IMR-90 (cell line): Measurements from ENCODE around the gene PEF1. TPM values are rescaled to one million over a fixed set of nuclear protein-coding genes. Genes with fewer than 3 reads are reported as not detected.

Source experiments
- ATAC-seq: fragments of 200-7000 bp; cut with Tn5 transposase; 2 replicates; pipeline ENCODE4 v1.9.1; 2020; ENCODE audit warnings: low read depth, mild to moderate bottlenecking, moderate library complexity
- BruUV-seq: library from RNA; stranded (reverse); fragments of 400-500 nt; replicated peaks from 2 replicates; lab custom pipeline; 2021; lab: Mats Ljungman, UMichigan
- CTCF ChIA-PET: fragments of 300-600 bp; formaldehyde crosslinking; extraction: SDS; loops from one replicate; lab custom pipeline; 2021; ENCODE audit warnings: antibody characterized with exemption; lab: Yijun Ruan, JAX
- POLR2A ChIA-PET: fragments of 300-600 bp; sonication (Branson Sonifier 250); formaldehyde crosslinking; loops from one replicate; lab custom pipeline; 2022; ENCODE audit warnings: antibody characterized with exemption; ENCODE audit not compliant: unreplicated experiment; lab: Charles Lee
- DNase-seq: peaks from one replicate; pipeline ENCODE4 v3.0.0; 2013
- H2AFZ ChIP-seq: replicated peaks from 2 replicates; pipeline ENCODE3; 2013; ENCODE audit warnings: low read length, mild to moderate bottlenecking; ENCODE audit not compliant: poor library complexity
- H2AK5ac ChIP-seq: 2 replicates; pipeline ENCODE4 v1.6.1; 2013; ENCODE audit warnings: low read depth, low read length, inconsistent platforms
- H2AK9ac ChIP-seq: replicated peaks from 2 replicates; pipeline ENCODE3; 2013; ENCODE audit warnings: mild to moderate bottlenecking, low read depth, low read length, moderate library complexity; ENCODE audit not compliant: poor library complexity
- H2BK120ac ChIP-seq: 2 replicates; pipeline ENCODE4 v1.6.1; 2013; ENCODE audit warnings: low read depth, low read length, inconsistent platforms
- H2BK15ac ChIP-seq: 3 replicates; pipeline ENCODE4 v1.6.1; 2013; ENCODE audit warnings: low read depth, low read length, inconsistent platforms
- H2BK20ac ChIP-seq: 2 replicates; pipeline ENCODE4 v1.6.1; 2013; ENCODE audit warnings: low read depth, mild to moderate bottlenecking, inconsistent platforms, low read length, moderate library complexity
- H2BK5ac ChIP-seq: 2 replicates; pipeline ENCODE4 v1.6.1; 2013; ENCODE audit warnings: mild to moderate bottlenecking, low read depth, low read length, inconsistent platforms; ENCODE audit not compliant: poor library complexity, severe bottlenecking
- H3K14ac ChIP-seq: replicated peaks from 2 replicates; pipeline ENCODE4 v1.6.1; 2013; ENCODE audit warnings: low read depth, low read length, inconsistent platforms
- H3K18ac ChIP-seq: 2 replicates; pipeline ENCODE4 v1.6.1; 2013; ENCODE audit warnings: low read depth, low read length, control low read depth
- H3K23ac ChIP-seq: 2 replicates; pipeline ENCODE4 v1.6.1; 2013; ENCODE audit warnings: low read depth, low read length, inconsistent platforms
- H3K27ac ChIP-seq: 2 replicates; pipeline ENCODE4 v1.5.1; 2013; ENCODE audit warnings: mild to moderate bottlenecking, control low read depth, low read length; ENCODE audit not compliant: insufficient read depth
- H3K27me3 ChIP-seq: 2 replicates; pipeline ENCODE4 v1.6.1; 2013; ENCODE audit warnings: low read length; ENCODE audit not compliant: control insufficient read depth, insufficient read depth
- H3K36me3 ChIP-seq: 2 replicates; pipeline ENCODE4 v1.6.1; 2013; ENCODE audit warnings: low read length, mixed read lengths; ENCODE audit not compliant: control insufficient read depth, insufficient read depth
- H3K4ac ChIP-seq: 2 replicates; pipeline ENCODE4 v1.6.1; 2013; ENCODE audit warnings: low read depth, low read length, inconsistent platforms
- H3K4me1 ChIP-seq: 2 replicates; pipeline ENCODE4 v1.6.1; 2013; ENCODE audit warnings: low read length, mixed read lengths; ENCODE audit not compliant: control insufficient read depth, insufficient read depth
- H3K4me2 ChIP-seq: 2 replicates; pipeline ENCODE4 v1.6.1; 2013; ENCODE audit warnings: low read depth, mild to moderate bottlenecking, control low read depth, low read length, moderate library complexity
- H3K4me3 ChIP-seq: 2 replicates; pipeline ENCODE4 v1.5.1; 2013; ENCODE audit warnings: low read depth, mild to moderate bottlenecking, control low read depth, low read length, moderate library complexity; ENCODE audit not compliant: insufficient read depth
- H3K56ac ChIP-seq: 2 replicates; pipeline ENCODE4 v1.6.1; 2013; ENCODE audit warnings: low read length, inconsistent platforms; ENCODE audit not compliant: insufficient read depth; ENCODE audit errors: extremely low read depth
- H3K79me1 ChIP-seq, 2 experiments: 2 replicates each; pipeline ENCODE4 v1.6.1; 2013; ENCODE audit warnings: low read length in 2 of 2, inconsistent platforms in 1 of 2, low read depth in 1 of 2
- H3K9ac ChIP-seq: 2 replicates; pipeline ENCODE4 v1.6.1; 2013; ENCODE audit warnings: low read depth, low read length, control low read depth
- H3K9me1 ChIP-seq: 2 replicates; pipeline ENCODE4 v1.6.1; 2013; ENCODE audit warnings: low read length, inconsistent platforms; ENCODE audit not compliant: insufficient read depth
- H3K9me3 ChIP-seq: 2 replicates; pipeline ENCODE4 v1.6.1; 2013; ENCODE audit warnings: low read length; ENCODE audit not compliant: control insufficient read depth, insufficient read depth
- H4K20me1 ChIP-seq: 2 replicates; pipeline ENCODE4 v1.6.1; 2013; ENCODE audit warnings: low read length, inconsistent platforms; ENCODE audit not compliant: insufficient read depth
- H4K5ac ChIP-seq: 2 replicates; pipeline ENCODE4 v1.6.1; 2013; ENCODE audit warnings: mild to moderate bottlenecking, low read depth, low read length, control low read depth
- H4K8ac ChIP-seq, 2 experiments: 2 replicates each; pipeline ENCODE4 v1.6.1; 2013; ENCODE audit warnings: low read depth in 2 of 2, low read length in 2 of 2, control low read depth in 1 of 2, inconsistent platforms in 1 of 2
- H4K91ac ChIP-seq: 2 replicates; pipeline ENCODE4 v1.6.1; 2013; ENCODE audit warnings: low read depth, low read length, inconsistent platforms; ENCODE audit not compliant: insufficient read depth
- BHLHE40 ChIP-seq: fragments of 150-350 bp; IDR thresholded peaks from 2 replicates; pipeline ENCODE4 v1.6.1; 2016; ENCODE audit warnings: mild to moderate bottlenecking, low read depth, low read length
- CEBPB ChIP-seq: IDR thresholded peaks from 2 replicates; pipeline ENCODE4 v1.6.1; 2012; ENCODE audit warnings: low read depth, low read length, improper control_type of control experiment
- CHD1 ChIP-seq: IDR thresholded peaks from 2 replicates; pipeline ENCODE4 v1.6.1; 2012; ENCODE audit warnings: low read depth, low read length, improper control_type of control experiment
- CTCF ChIP-seq: conservative IDR thresholded peaks from 2 replicates; pipeline ENCODE4 v1.5.1; 2012; ENCODE audit warnings: mild to moderate bottlenecking, low read depth, low read length, improper control_type of control experiment
- ELK1 ChIP-seq: fragments of 150-350 bp; IDR thresholded peaks from 2 replicates; pipeline ENCODE4 v1.6.1; 2016; ENCODE audit warnings: low read depth, mild to moderate bottlenecking, low read length, moderate library complexity, borderline replicate concordance
- FOS ChIP-seq: fragments of 150-350 bp; IDR thresholded peaks from 2 replicates; pipeline ENCODE4 v1.6.1; 2016; ENCODE audit warnings: low read depth, low read length
- MAFK ChIP-seq: IDR thresholded peaks from 2 replicates; pipeline ENCODE4 v1.6.1; 2012; ENCODE audit warnings: low read depth, low read length, improper control_type of control experiment
- MAZ ChIP-seq: IDR thresholded peaks from 2 replicates; pipeline ENCODE4 v1.6.1; 2012; ENCODE audit warnings: low read depth, mild to moderate bottlenecking, low read length, improper control_type of control experiment, moderate library complexity, borderline replicate concordance
- MXI1 ChIP-seq: IDR thresholded peaks from 2 replicates; pipeline ENCODE4 v1.6.1; 2012; ENCODE audit warnings: low read depth, mild to moderate bottlenecking, low read length, moderate library complexity, borderline replicate concordance
- NFE2L2 ChIP-seq: fragments of 150-350 bp; IDR thresholded peaks from 2 replicates; pipeline ENCODE4 v1.6.1; 2016; ENCODE audit warnings: low read depth, mild to moderate bottlenecking, low read length
- POLR2A ChIP-seq: IDR thresholded peaks from 2 replicates; pipeline ENCODE4 v1.6.1; 2012; ENCODE audit warnings: mild to moderate bottlenecking, low read depth, low read length
- RAD21 ChIP-seq: IDR thresholded peaks from 2 replicates; pipeline ENCODE4 v1.6.1; 2012; ENCODE audit warnings: low read length, improper control_type of control experiment
- RCOR1 ChIP-seq: IDR thresholded peaks from 2 replicates; pipeline ENCODE4 v1.6.1; 2012; ENCODE audit warnings: mild to moderate bottlenecking, low read length, improper control_type of control experiment; ENCODE audit not compliant: insufficient replicate concordance
- RFX5 ChIP-seq: IDR thresholded peaks from 2 replicates; pipeline ENCODE4 v1.8.0; 2012; ENCODE audit warnings: low read depth, mild to moderate bottlenecking, low read length, moderate library complexity
- SMC3 ChIP-seq: fragments of 150-350 bp; IDR thresholded peaks from 2 replicates; pipeline ENCODE4 v1.6.1; 2016; ENCODE audit warnings: low read depth, mild to moderate bottlenecking, antibody characterized with exemption, low read length, moderate library complexity
- USF2 ChIP-seq: fragments of 150-350 bp; IDR thresholded peaks from 2 replicates; pipeline ENCODE4 v1.6.1; 2017; ENCODE audit warnings: mild to moderate bottlenecking, antibody characterized with exemption, low read length, low read depth
- WGBS, 2 experiments: methylation state at CpG; one replicate each; pipeline versions ENCODE4 v1.1.5 to v1.1.7; 2013; ENCODE audit warnings: missing lambda C conversion rate in 2 of 2; ENCODE audit not compliant: insufficient read length in 1 of 2; ENCODE audit errors: extremely low coverage in 2 of 2; 5-methylcytosine and 5-hydroxymethylcytosine counted together
- dilution Hi-C: fragments of 300-500 bp; cut with HindIII; formaldehyde crosslinking; loops from one replicate; pipeline ENCODE4 v1.14.3; 2018; ENCODE audit warnings: low sequenced_read_pairs; ENCODE audit not compliant: unreplicated experiment
- in situ Hi-C: fragments of 300-500 bp; cut with MboI; formaldehyde crosslinking; loops from 3 replicates; pipeline ENCODE4 v1.14.3; 2019; ENCODE audit warnings: low sequenced_read_pairs, inconsistent platforms, mixed read lengths
- intact Hi-C: fragments of 100-400 bp; cut with micrococcal nuclease; formaldehyde crosslinking; loops from 2 replicates; pipeline ENCODE4 v1.10.0; 2022
- polyA plus RNA-seq, 3 experiments: library from polyadenylated mRNA; depleted of rRNA; stranded (reverse); fragments of >200 nt; gene quantifications; 2 replicates each; pipeline ENCODE4 v1.2.3, GENCODE V29; 2012; ENCODE audit warnings: low replicate concordance in 1 of 3
- total RNA-seq: library from RNA; depleted of rRNA; stranded (reverse); fragments of >200 nt; gene quantifications from 2 replicates; pipeline ENCODE4 v1.2.3, GENCODE V29; 2012

The PEF1 gene
- total and polyA plus RNA-seq, 2 of the 4 experiments (the other 2 are of a cell fraction): 84.2 to 104 TPM

DNA sequence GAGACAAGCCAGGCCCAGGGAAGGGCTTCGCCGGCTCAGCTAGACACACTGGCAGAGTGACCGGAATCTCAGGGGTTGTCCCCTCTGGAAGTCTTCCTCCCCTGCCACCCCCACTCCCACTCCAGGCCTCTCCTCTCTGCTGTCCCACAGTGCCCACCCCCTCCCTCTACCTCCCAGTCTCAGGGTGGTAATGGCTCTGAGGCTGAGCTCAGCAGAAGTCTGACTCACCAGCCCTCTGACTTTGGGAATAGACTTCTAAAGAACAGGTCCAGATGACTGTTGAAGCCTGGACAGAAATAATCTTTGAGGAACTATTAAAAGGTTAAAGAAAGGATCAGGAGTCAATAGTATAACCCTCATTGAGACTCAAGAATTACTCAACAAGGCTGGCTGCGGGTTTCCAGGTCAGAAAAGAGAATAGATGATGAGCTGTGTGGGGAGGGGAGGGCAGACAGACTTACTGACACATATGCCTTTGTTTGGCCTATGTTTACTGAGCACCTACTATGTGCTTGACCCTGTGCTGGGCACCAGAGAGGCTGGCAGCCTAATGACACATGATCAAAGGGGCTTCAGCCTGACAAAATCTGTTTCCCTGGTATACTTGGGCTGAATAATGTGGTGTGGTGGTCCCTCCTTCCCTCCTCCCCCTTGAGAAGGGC is 19.0 kb downstream of the PEF1 start:
- peaks cover 8% of the 10 kb centered on the region for H3K4me1 ChIP-seq

More for the DNA sequence above, 19.0 kb downstream of the PEF1 start:
- Histone ChIP-seq H3K9ac (no peak overlapping the region), H3K27me3 (no peaks in the 10 kb centered on the region), H2BK15ac (no peak overlapping the region), H2BK5ac (no peak overlapping the region), H2AK9ac (no peak overlapping the region), H3K56ac (no peak overlapping the region), H4K5ac (no peak overlapping the region), H3K36me3 (peaks cover 19% of the 10 kb centered on the region), H3K14ac (no peak overlapping the region), H4K20me1 (0 out of 2 replicates have a peak, but pooled peaks cover 10% of the 10 kb centered on the region), H4K91ac (no peak overlapping the region), H3K79me1 (peaks cover 0 to 4% of the 10 kb centered on the region in 2 experiments; a peak in 1 of 4 replicates), H3K9me1 (peaks cover 9% of the 10 kb centered on the region; the same call in 1 of the 2 replicates), H4K8ac (no peak overlapping the region), H3K4ac (no peak overlapping the region), H3K4me3 (no peak overlapping the region), H3K23ac (no peak overlapping the region), H3K27ac (no peak overlapping the region), H3K9me3 (no peaks in the 10 kb centered on the region), H2BK20ac (no peak overlapping the region), H2AFZ (no peak overlapping the region), H2AK5ac (no peak overlapping the region), H2BK120ac (no peak overlapping the region), H3K4me2 (no peak overlapping the region), H3K18ac (no peak overlapping the region)
- in situ Hi-C loops: no loop called here
- ChIA-PET CTCF (no interaction called here), POLR2A (no interaction called here)
- no TSS peak for BruUV-seq
- dilution Hi-C loops: no loop called here
- TF ChIP-seq CHD1: no peak
- TF ChIP-seq MAFK: peak; percentile 17; the same call in 1 of the 2 replicates
- no peak for TF ChIP-seq CEBPB
- TF ChIP-seq FOS: no peak
- no peak for TF ChIP-seq USF2
- TF ChIP-seq MAZ: 0 out of 2 replicates have a peak, but pooled peaks have one; percentile 24
- peak; percentile 4 for TF ChIP-seq RCOR1
- no peak for TF ChIP-seq MXI1
- TF ChIP-seq RFX5: no peak
- no peak for TF ChIP-seq CTCF
- TF ChIP-seq RAD21: no peak
- TF ChIP-seq POLR2A: no peak
- no peak for TF ChIP-seq BHLHE40
- TF ChIP-seq SMC3: no peak
- TF ChIP-seq NFE2L2: no peak
- TF ChIP-seq ELK1: no peak
- 100% methylated on average over 1 of the region's 4 CpGs; no CpG with 5 or more reads in 1 of the 2 experiments for WGBS, 2 experiments
- ATAC-seq (peak; percentile 87), DNase-seq (peak; percentile 74)
- intact Hi-C loops: no loop called here
